Measurements from ENCODE around the gene CPSF2.
A peak's percentile ranks its signal among the peaks of the same experiment; 100 is the strongest.

Gene CPSF2

GRCh38 chr14:92121670-92122350, at the start of gene CPSF2, which contains the start of gene NDUFB1:
Gene CPSF2 (plus strand): TSS chr14:92121969. CDS start chr14:92130985, 9,016 bp downstream.
Gene NDUFB1 (minus strand): TSS chr14:92121706. CDS start chr14:92117637, 4,069 bp downstream.
- peak; percentile 83 to 84 for DNase-seq

DNA sequence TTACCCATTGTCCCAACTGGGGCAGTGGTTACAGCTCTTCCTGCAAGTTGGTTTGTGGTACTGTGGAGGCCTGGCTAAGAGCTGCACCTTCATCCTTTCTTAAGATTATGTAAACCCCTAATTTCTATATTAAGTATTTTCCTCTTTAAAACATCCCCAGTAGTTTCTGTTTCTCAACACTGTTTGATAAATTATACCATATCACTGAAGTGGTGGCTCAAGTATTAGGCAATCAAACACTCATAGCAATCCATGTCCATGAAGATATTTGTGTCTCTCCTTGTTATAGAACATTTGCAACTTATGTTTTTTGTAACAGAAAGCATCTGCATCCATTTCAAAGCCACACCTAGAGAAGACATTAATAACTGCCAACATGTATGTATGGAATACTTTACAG, 47.2 kb upstream of the CPSF2 start:
- DNase-seq = no peak

GRCh38 chr14:92088494-92088893, 33.3 kb upstream of the CPSF2 start:
- no peak for DNase-seq

GRCh38 chr14:92093320-92093719, 28.4 kb upstream of the CPSF2 start:
- no peak for DNase-seq

GRCh38 chr14:92099802-92100201, 22.0 kb upstream of the CPSF2 start:
- DNase-seq = no peak

GRCh38 chr14:92103363-92103989, 18.3 kb upstream of the CPSF2 start:
- no peak for DNase-seq

- DNase-seq = no peak
Observed at GRCh38 chr14:92105073-92105892, 16.5 kb upstream of the CPSF2 start.

- peak in 1 of 2 donors; percentile 11 for DNase-seq
Observed at GRCh38 chr14:92105893-92106142, 16.0 kb upstream of the CPSF2 start.

DNA sequence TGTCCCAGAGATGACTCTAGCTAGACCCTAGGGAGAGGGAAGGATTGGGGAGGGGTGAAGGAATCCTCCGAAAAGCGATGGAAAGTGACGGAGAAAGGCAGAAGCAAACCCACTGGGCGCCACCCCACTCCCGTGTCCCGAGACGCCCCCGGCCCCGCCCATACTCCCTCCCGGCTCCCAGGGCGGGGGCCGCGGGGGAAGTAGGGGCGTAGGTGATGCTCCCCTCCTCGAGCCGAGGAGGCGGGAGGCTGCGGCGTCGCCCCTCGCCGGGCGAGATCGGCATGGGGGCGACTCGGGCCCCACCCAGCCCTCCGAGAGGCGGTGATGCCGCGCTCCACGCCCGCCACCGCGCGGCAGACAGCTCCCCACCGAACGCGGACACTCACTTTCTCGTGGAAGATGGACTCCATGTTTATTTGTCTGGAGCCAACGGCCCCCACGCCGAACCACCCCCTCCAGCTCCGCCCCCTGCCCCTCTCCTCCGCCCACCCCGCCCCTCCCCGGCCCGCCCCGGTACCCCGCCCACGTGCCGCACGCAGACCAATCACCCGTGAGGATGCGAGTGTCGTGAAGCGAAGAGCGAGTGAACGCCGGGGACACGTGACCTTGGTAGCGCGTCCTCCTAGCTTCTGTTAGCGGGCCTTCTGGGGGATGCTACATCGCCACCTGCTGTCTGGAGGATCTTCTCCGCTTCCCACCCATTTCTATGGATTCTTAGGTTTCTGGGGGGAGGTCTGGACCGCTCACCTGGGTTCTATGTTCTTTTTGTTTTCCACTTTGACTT, 15.4 kb upstream of the CPSF2 start, which contains the start of gene ATXN3:
Gene ATXN3, minus strand, starts transcription at position 440 of the 784 bp plus-strand sequence. Its CDS starts 30 bp downstream, at position 410.
- DNase-seq = peak; percentile 96 to 97

DNA sequence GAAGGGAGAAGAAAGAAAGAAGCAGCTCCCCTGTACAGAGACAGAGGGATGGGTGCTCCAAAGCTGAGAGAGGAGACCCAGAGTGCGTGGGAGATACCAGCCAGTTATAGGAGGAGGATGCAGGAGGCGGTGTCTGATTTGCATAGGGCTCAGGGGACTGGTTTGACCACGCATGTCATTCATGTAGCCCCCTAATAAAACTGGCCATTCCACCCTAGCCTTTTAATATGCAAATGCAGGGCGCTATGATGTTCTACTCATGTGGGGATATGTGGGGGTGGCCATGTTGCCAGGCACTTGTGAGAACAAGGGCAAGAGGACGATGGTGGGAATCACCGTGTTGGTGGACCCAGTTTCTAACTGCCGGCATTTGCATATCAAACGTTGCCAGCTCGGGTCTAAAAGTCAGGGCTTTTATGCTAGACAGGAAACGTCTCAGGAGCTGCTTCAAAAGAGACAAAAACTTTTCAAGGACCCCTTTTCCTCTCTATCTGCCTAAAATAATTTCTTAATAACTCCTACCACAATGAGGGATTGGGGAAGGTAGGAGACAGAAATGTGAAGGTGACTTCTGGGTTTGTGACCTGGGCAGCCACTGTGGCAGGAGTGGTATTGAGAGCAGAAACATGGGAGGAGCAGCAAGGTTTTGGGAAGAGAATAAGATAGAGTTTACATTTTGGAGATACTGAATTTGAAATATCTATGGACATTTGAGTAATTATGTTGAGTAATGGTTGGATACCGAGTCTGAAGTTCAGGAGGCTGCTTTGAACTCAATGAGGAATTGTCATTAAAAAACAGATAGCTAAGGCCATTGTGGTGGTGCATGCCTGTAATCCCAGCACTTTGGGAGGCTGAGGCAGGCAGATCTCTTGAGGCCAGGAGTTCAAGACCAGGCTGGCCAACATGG, 13.2 kb upstream of the CPSF2 start:
- DNase-seq = no peak

- DNase-seq = no peak
Observed at GRCh38 chr14:92109490-92109889, 12.3 kb upstream of the CPSF2 start.

GRCh38 chr14:92121207-92121669, 531 bp upstream of the CPSF2 start:
- DNase-seq = no peak

GRCh38 chr14:92122351-92122677, 545 bp downstream of the CPSF2 start:
- DNase-seq = no peak

- DNase-seq = no peak
Observed at GRCh38 chr14:92122761-92123160, 992 bp downstream of the CPSF2 start.

DNA sequence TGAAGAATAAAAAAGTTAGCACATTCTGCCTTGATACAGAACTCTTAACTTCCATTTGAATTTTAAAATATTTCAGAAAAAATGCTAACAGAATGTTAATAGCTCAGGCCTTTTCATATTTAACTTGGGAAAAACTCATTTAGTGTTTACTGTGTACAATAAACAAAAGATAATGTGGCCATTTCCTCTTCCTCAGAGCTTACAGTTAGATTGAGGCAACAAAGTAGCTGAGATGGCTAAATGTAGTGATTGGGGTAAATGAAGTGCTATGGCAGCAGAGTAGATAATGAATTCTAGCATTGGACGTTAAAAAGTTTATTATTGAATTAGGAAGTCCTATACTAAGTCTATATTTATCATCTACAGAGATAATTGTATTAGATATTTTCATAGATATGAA, 12.7 kb downstream of the CPSF2 start:
- DNase-seq = no peak

DNA sequence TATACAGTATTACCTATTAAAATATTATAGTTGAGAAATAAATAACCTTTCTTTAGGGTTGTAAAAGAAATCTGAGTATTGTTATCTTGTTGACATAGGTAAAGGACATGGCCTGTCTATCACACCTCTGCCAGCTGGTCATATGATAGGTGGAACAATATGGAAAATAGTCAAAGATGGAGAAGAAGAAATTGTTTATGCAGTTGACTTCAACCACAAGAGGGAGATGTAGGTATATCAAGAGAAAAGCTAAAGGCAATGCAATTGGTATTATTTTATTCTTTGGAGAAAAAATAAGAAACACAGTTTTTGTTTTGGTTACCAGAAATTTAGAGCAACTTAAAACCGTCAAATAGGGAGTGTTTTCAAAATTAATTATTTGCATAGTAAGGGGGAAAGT, 13.5 kb downstream of the CPSF2 start:
- DNase-seq = no peak

DNA sequence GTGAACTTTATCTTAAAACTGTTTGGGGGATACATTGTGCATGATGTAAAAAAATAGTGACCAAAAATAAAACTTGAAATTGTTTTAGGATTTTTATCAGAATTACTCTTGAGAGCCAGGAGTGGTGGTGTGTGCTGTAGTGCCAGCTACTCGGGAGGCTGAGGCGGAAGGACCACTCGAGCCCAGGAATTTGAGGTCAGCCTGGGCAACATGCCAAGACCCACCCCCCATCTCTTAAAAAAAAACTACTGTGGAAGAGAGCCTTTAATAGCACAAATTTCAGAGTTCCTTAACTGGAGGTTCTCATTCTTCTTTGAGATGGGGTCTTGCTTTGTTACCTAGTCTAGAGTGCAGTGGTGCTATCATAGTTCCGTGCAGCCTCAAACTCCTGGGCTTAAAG, 21.5 kb downstream of the CPSF2 start:
- DNase-seq = no peak

- no peak for DNase-seq
Observed at GRCh38 chr14:92143962-92144361, 22.2 kb downstream of the CPSF2 start.

DNA sequence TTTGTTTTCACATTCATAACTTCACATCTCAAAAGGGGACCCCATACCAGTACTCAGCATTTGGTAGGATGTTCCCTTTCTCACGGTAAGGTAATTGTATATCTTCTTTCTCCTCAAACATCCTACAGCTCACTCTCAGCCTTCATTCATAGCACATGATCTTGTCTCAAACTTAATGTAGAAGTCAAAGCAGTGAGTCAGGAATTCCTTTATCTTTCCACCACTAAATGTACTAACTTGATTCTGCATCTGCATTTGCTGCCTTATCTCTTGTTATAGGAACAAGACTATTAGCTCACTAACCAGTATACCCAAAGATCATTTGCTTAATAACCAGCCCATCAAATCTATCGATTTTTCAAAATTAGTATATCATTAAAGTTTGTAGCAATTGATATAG, 22.9 kb downstream of the CPSF2 start:
- no peak for DNase-seq

- no peak for DNase-seq
Observed at GRCh38 chr14:92153581-92153980, 31.8 kb downstream of the CPSF2 start.

DNA sequence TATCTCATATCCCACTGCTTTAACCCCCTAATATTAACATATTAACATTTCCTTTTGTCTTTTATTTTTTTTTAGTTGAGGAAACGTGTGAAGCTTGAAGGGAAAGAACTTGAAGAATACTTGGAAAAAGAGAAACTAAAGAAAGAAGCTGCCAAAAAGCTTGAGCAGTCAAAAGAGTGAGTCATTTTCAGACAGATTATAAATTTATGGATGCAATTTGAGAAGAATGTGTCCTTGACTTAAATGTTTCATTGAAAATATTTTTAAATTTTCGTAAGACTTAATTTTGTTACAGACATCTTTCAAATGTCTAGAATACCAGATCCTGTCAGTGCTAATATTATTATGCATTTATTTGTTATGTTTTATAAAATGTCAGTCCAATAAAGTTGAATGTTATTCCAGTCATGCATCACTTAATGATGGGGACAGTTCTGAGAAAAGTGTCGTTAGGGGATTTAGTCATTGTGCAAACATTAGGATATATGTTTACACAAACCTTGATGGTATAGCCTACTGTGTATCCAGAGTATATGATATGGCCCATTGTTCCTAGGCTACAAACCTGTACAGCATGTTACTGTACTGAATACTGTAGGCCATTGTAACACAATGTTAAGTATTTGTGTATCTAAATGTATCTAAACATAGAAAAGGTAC, 32.6 kb downstream of the CPSF2 start:
- DNase-seq = no peak
